WTC11 (cell line): Measurements from ENCODE around the gene COL5A3. TPM values are rescaled to one million over a fixed set of nuclear protein-coding genes. Genes with fewer than 3 reads are reported as not detected.
A peak's percentile ranks its signal among the peaks of the same experiment; 100 is the strongest.

Experiments
- ATAC-seq: fragments of 200-7000 bp; cut with Tn5 transposase; 2 replicates; pipeline ENCODE4 v1.10.0; 2021; ENCODE audit warnings: mild to moderate bottlenecking, moderate library complexity
- Bru-seq: library from RNA; stranded (reverse); fragments of 400-500 nt; gene quantifications from one replicate; lab custom pipeline; 2021; lab: Mats Ljungman, UMichigan
- CTCF ChIA-PET: fragments of 300-600 bp; sonication (Branson Sonifier 250); formaldehyde crosslinking; loops from one replicate; lab custom pipeline; 2021; ENCODE audit warnings: antibody characterized with exemption; lab: Charles Lee
- POLR2A ChIA-PET: fragments of 350-600 bp; sonication (Branson Sonifier 250); formaldehyde crosslinking; loops from one replicate; lab custom pipeline; 2021; ENCODE audit warnings: antibody characterized with exemption; lab: Charles Lee
- DNase-seq: peaks from one replicate; pipeline ENCODE4 v3.0.0; 2021; ENCODE audit warnings: low spot score
- H3K27ac Mint-ChIP-seq: 2 replicates; pipeline ENCODE4 v1.8.0; 2021; ENCODE audit warnings: mixed read lengths
- H3K27me3 Mint-ChIP-seq: 2 replicates; pipeline ENCODE4 v1.8.0; 2021; ENCODE audit warnings: low read depth, mild to moderate bottlenecking, moderate library complexity, mixed read lengths
- H3K36me3 Mint-ChIP-seq: 2 replicates; pipeline ENCODE4 v1.8.0; 2021; ENCODE audit warnings: mixed read lengths
- H3K4me1 Mint-ChIP-seq: 2 replicates; pipeline ENCODE4 v1.8.0; 2022; ENCODE audit warnings: mixed read lengths
- H3K4me3 Mint-ChIP-seq: 2 replicates; pipeline ENCODE4 v1.8.0; 2021; ENCODE audit warnings: mild to moderate bottlenecking, moderate library complexity, mixed read lengths
- H3K9me3 Mint-ChIP-seq: 2 replicates; pipeline ENCODE4 v1.8.0; 2021; ENCODE audit warnings: mixed read lengths
- ATF1 ChIP-seq: sonication (generic); formaldehyde crosslinking; IDR thresholded peaks from 2 replicates; pipeline ENCODE4 v1.8.1; 2023; ENCODE audit warnings: mild to moderate bottlenecking, moderate library complexity, missing genetic modification reagents
- E2F4 ChIP-seq: sonication (generic); formaldehyde crosslinking; IDR thresholded peaks from 2 replicates; pipeline ENCODE4 v1.8.1; 2022; ENCODE audit warnings: low read depth, mild to moderate bottlenecking, moderate library complexity, missing genetic modification reagents, borderline replicate concordance
- ETV6 ChIP-seq: sonication (generic); formaldehyde crosslinking; IDR thresholded peaks from 2 replicates; pipeline ENCODE4 v1.8.1; 2022; ENCODE audit warnings: mild to moderate bottlenecking, missing genetic modification reagents
- FOXJ3 ChIP-seq: sonication (generic); formaldehyde crosslinking; IDR thresholded peaks from 2 replicates; pipeline ENCODE4 v1.9.0; 2021; ENCODE audit warnings: missing genetic modification reagents, mild to moderate bottlenecking, borderline replicate concordance
- FOXK1 ChIP-seq: sonication (generic); formaldehyde crosslinking; IDR thresholded peaks from 2 replicates; pipeline ENCODE4 v1.8.0; 2022; ENCODE audit warnings: mild to moderate bottlenecking, moderate library complexity, missing genetic modification reagents
- HMGA2 ChIP-seq: fragments of 250-450 bp; sonication (Bioruptor Pico); IDR thresholded peaks from 2 replicates; pipeline ENCODE4 v1.4.0; 2021; ENCODE audit warnings: mild to moderate bottlenecking, moderate library complexity
- JUN ChIP-seq: sonication (generic); formaldehyde crosslinking; IDR thresholded peaks from 2 replicates; pipeline ENCODE4 v1.8.0; 2023; ENCODE audit warnings: mild to moderate bottlenecking, missing genetic modification reagents
- KAT7 ChIP-seq: sonication (generic); formaldehyde crosslinking; IDR thresholded peaks from 2 replicates; pipeline ENCODE4 v1.8.1; 2023; ENCODE audit warnings: missing genetic modification reagents, mild to moderate bottlenecking, borderline replicate concordance
- NR1H2 ChIP-seq: sonication (generic); formaldehyde crosslinking; IDR thresholded peaks from 2 replicates; pipeline ENCODE4 v1.9.0; 2021; ENCODE audit warnings: mild to moderate bottlenecking, moderate library complexity, missing genetic modification reagents
- NR2C2 ChIP-seq: sonication (generic); formaldehyde crosslinking; IDR thresholded peaks from 2 replicates; pipeline ENCODE4 v1.8.0; 2022; ENCODE audit warnings: mild to moderate bottlenecking, missing genetic modification reagents
- PRDM15 ChIP-seq: sonication (generic); formaldehyde crosslinking; IDR thresholded peaks from 2 replicates; pipeline ENCODE4 v1.8.0; 2022; ENCODE audit warnings: missing genetic modification reagents
- RORB ChIP-seq: fragments of 250-450 bp; sonication (Bioruptor Pico); IDR thresholded peaks from 2 replicates; pipeline ENCODE4 v1.9.0; 2021; ENCODE audit warnings: mild to moderate bottlenecking
- SOX15 ChIP-seq: fragments of 250-450 bp; sonication (Bioruptor Pico); IDR thresholded peaks from 2 replicates; pipeline ENCODE4 v1.9.0; 2021; ENCODE audit warnings: mild to moderate bottlenecking
- ZBTB43 ChIP-seq: sonication (generic); formaldehyde crosslinking; IDR thresholded peaks from 2 replicates; pipeline ENCODE4 v1.8.1; 2023; ENCODE audit warnings: mild to moderate bottlenecking, missing genetic modification reagents
- long read RNA-seq, 3 experiments: library from RNA in 1 of 3; library from capped mRNA in 1 of 3; library from polyadenylated mRNA in 1 of 3; unstranded in 2 of 3; stranded (forward) in 1 of 3; transcript quantifications; one replicate each; pipeline ENCODE4 v2.0.0, GENCODE V29; 2021
- total RNA-seq: library from RNA; stranded (reverse); gene quantifications from 3 replicates; pipeline ENCODE4 v1.2.3, GENCODE V29; 2021

Gene COL5A3
- 0.81 to 1.2 TPM (median 0.96 TPM) in 3 replicates for total RNA-seq
- Bru-seq, nascent RNA = percentile 9 among the genes with signal in this experiment
- long read RNA-seq, experiment 1, partial matches to known transcripts = 11 of 13 reads
- long read RNA-seq, experiment 1, other reads (novel, unspliced or antisense) = 2 of 13 reads
- long read RNA-seq, experiment 2, partial matches to known transcripts = 9 of 9 reads
- long read RNA-seq, experiment 2, other reads (novel, unspliced or antisense) = 0 of 9 reads
- long read RNA-seq, experiment 3, partial matches to known transcripts = 2 of 3 reads
- long read RNA-seq, experiment 3, other reads (novel, unspliced or antisense) = 1 of 3 reads

- H3K36me3 Mint-ChIP-seq = no peaks in the 10 kb centered on the region
- ATAC-seq (peak; percentile 76), DNase-seq (peak; percentile 49)
- no peaks in the 10 kb centered on the region for H3K9me3 Mint-ChIP-seq
- no peak within 1 kb of the TSS for H3K27ac Mint-ChIP-seq
- peak within 1 kb of the TSS; percentile 61 for H3K4me3 Mint-ChIP-seq
- TF ChIP-seq E2F4 (CRISPR knock-in tag) (no peak), SOX15 (CRISPR knock-in tag) (no peak), ETV6 (CRISPR knock-in tag) (no peak), NR1H2 (CRISPR knock-in tag) (no peak), HMGA2 (no peak), RORB (CRISPR knock-in tag) (no peak), ZBTB43 (CRISPR knock-in tag) (no peak), KAT7 (CRISPR knock-in tag) (no peak)
- peaks cover 63% of the 10 kb centered on the region for H3K27me3 Mint-ChIP-seq
- POLR2A ChIA-PET = no interaction called here
- H3K4me1 Mint-ChIP-seq = peaks cover 10% of the 10 kb centered on the region
- CTCF ChIA-PET = interaction anchor here (0.6 to 7.8 kb wide), 7 partner anchors 9 to 88 kb away, joined by 3 to 66 read pairs (median 6); no protein-coding TSS in a partner anchor
Measured at GRCh38 chr19:10010247-10010691, at the start of gene COL5A3. Gene COL5A3 (minus strand): TSS chr19:10010504. CDS start chr19:10010385, 119 bp downstream.

- Mint-ChIP-seq H3K9me3 (no peaks in the 10 kb centered on the region), H3K27ac (no peak overlapping the region), H3K4me3 (no peak overlapping the region), H3K36me3 (no peaks in the 10 kb centered on the region), H3K27me3 (peaks cover 19% of the 10 kb centered on the region), H3K4me1 (no peaks in the 10 kb centered on the region)
- CTCF ChIA-PET = interaction anchor here (0.5 to 2.9 kb wide), 3 partner anchors 25 to 183 kb away, joined by 3 to 7 read pairs (median 3); partner anchors contain the start of gene P2RY11
- no peak for DNase-seq
- no peak for ATAC-seq
- POLR2A ChIA-PET = no interaction called here
- no peak for TF ChIP-seq NR2C2 (CRISPR knock-in tag)
- TF ChIP-seq ZBTB43 (CRISPR knock-in tag) = no peak
Measured at GRCh38 chr19:10052602-10053360, 42.5 kb upstream of the COL5A3 start.

GRCh38 chr19:10049626-10050025, 39.3 kb upstream of the COL5A3 start:
- no peak for TF ChIP-seq FOXJ3 (CRISPR knock-in tag)
- Mint-ChIP-seq H3K4me1 (no peaks in the 10 kb centered on the region), H3K27me3 (peaks cover 40% of the 10 kb centered on the region), H3K9me3 (peaks cover 15% of the 10 kb centered on the region), H3K27ac (no peak overlapping the region), H3K4me3 (no peak overlapping the region), H3K36me3 (no peaks in the 10 kb centered on the region)
- ChIA-PET POLR2A (interaction anchor here (0.7 kb wide), 1 partner anchor 1806 kb away, joined by 5 read pairs; no protein-coding TSS in a partner anchor), CTCF (interaction anchor here (0.7 to 2.9 kb wide), 2 partner anchors 22 to 210 kb away, joined by 3 to 7 read pairs; no protein-coding TSS in a partner anchor)
- ATAC-seq = no peak
- no peak for DNase-seq

- H3K4me3 Mint-ChIP-seq = no peak overlapping the region
- no peak for TF ChIP-seq FOXK1 (CRISPR knock-in tag)
- TF ChIP-seq PRDM15 (CRISPR knock-in tag) = no peak
- no peak for TF ChIP-seq JUN (CRISPR knock-in tag)
- TF ChIP-seq ATF1 (CRISPR knock-in tag) = no peak
- no peak overlapping the region for H3K27ac Mint-ChIP-seq
- DNase-seq (no peak), ATAC-seq (no peak)
- ChIA-PET POLR2A (no interaction called here), CTCF (interaction anchor here (1.1 kb wide), 1 partner anchor 54 kb away, joined by 3 read pairs; no protein-coding TSS in a partner anchor)
- H3K4me1 Mint-ChIP-seq = no peaks in the 10 kb centered on the region
- peaks cover 57% of the 10 kb centered on the region for H3K9me3 Mint-ChIP-seq
- peaks cover 26% of the 10 kb centered on the region for H3K36me3 Mint-ChIP-seq
- H3K27me3 Mint-ChIP-seq = peaks cover 74% of the 10 kb centered on the region
Measured at GRCh38 chr19:10045371-10045770, 35.1 kb upstream of the COL5A3 start.
